Measurements from ENCODE around the gene IGFN1.

The IGFN1 gene

GRCh38 chr1:201213106-201213770 lies 22.6 kb downstream of the IGFN1 start:
- FAIRE-seq (no peak), DNase-seq (ENCODE audit: insufficient read length) (no peak)
- TF ChIP-seq POLR2AphosphoS5 (IDR thresholded peaks at IDR 0.05; ENCODE audit: low read depth, low read length) (no peak), POLR2A (IDR thresholded peaks at IDR 0.05; ENCODE audit: low read depth, low read length) (no peak), TAF1 (IDR thresholded peaks at IDR 0.05; ENCODE audit: borderline replicate concordance, low read depth, low read length) (no peak)

GRCh38 chr1:201213926-201214325 lies 23.3 kb downstream of the IGFN1 start:
- TF ChIP-seq TAF1 (IDR thresholded peaks at IDR 0.05; ENCODE audit: borderline replicate concordance, low read depth, low read length) (no peak), POLR2A (IDR thresholded peaks at IDR 0.05; ENCODE audit: low read depth, low read length) (no peak), POLR2AphosphoS5 (IDR thresholded peaks at IDR 0.05; ENCODE audit: low read depth, low read length) (no peak)
- DNase-seq (ENCODE audit: insufficient read length) = no peak
- no peak for FAIRE-seq

GRCh38 chr1:201214461-201214860 lies 23.8 kb downstream of the IGFN1 start:
- FAIRE-seq (no peak), DNase-seq (ENCODE audit: insufficient read length) (no peak)
- TF ChIP-seq TAF1 (IDR thresholded peaks at IDR 0.05; ENCODE audit: borderline replicate concordance, low read depth, low read length) (no peak), POLR2A (IDR thresholded peaks at IDR 0.05; ENCODE audit: low read depth, low read length) (no peak), POLR2AphosphoS5 (IDR thresholded peaks at IDR 0.05; ENCODE audit: low read depth, low read length) (no peak)

GRCh38 chr1:201214886-201215285 lies 24.3 kb downstream of the IGFN1 start:
- FAIRE-seq = no peak
- no peak for TF ChIP-seq TAF1 (IDR thresholded peaks at IDR 0.05; ENCODE audit: borderline replicate concordance, low read depth, low read length)
- no peak for TF ChIP-seq POLR2AphosphoS5 (IDR thresholded peaks at IDR 0.05; ENCODE audit: low read depth, low read length)
- DNase-seq (ENCODE audit: insufficient read length) = no peak

GRCh38 chr1:201215531-201216357 lies 25.1 kb downstream of the IGFN1 start:
- DNase-seq (ENCODE audit: insufficient read length) (no peak), FAIRE-seq (no peak)
- TF ChIP-seq TAF1 (IDR thresholded peaks at IDR 0.05; ENCODE audit: borderline replicate concordance, low read depth, low read length) (no peak), POLR2AphosphoS5 (IDR thresholded peaks at IDR 0.05; ENCODE audit: low read depth, low read length) (no peak), POLR2A (IDR thresholded peaks at IDR 0.05; ENCODE audit: low read depth, low read length) (no peak)

GRCh38 chr1:201216395-201217085 lies 25.9 kb downstream of the IGFN1 start:
- no peak for TF ChIP-seq TAF1 (IDR thresholded peaks at IDR 0.05; ENCODE audit: borderline replicate concordance, low read depth, low read length)
- no peak for TF ChIP-seq POLR2A (IDR thresholded peaks at IDR 0.05; ENCODE audit: low read depth, low read length)
- no peak for TF ChIP-seq POLR2AphosphoS5 (IDR thresholded peaks at IDR 0.05; ENCODE audit: low read depth, low read length)
- FAIRE-seq = no peak
- peak; percentile 46 for DNase-seq (ENCODE audit: insufficient read length)

- no peak for FAIRE-seq
- no peak for DNase-seq (ENCODE audit: insufficient read length)
- TF ChIP-seq POLR2A (IDR thresholded peaks at IDR 0.05; ENCODE audit: low read depth, low read length) (no peak), TAF1 (IDR thresholded peaks at IDR 0.05; ENCODE audit: borderline replicate concordance, low read depth, low read length) (no peak)
Observed at GRCh38 chr1:201217146-201217545, 26.5 kb downstream of the IGFN1 start.

GRCh38 chr1:201217851-201218250 lies 27.2 kb downstream of the IGFN1 start:
- no peak for FAIRE-seq
- TF ChIP-seq POLR2A (IDR thresholded peaks at IDR 0.05; ENCODE audit: low read depth, low read length) (no peak), TAF1 (IDR thresholded peaks at IDR 0.05; ENCODE audit: borderline replicate concordance, low read depth, low read length) (no peak), POLR2AphosphoS5 (IDR thresholded peaks at IDR 0.05; ENCODE audit: low read depth, low read length) (no peak)
- DNase-seq (ENCODE audit: insufficient read length) = no peak

- no peak for DNase-seq (ENCODE audit: insufficient read length)
- no peak for FAIRE-seq
- TF ChIP-seq TAF1 (IDR thresholded peaks at IDR 0.05; ENCODE audit: borderline replicate concordance, low read depth, low read length) (no peak), POLR2AphosphoS5 (IDR thresholded peaks at IDR 0.05; ENCODE audit: low read depth, low read length) (no peak), POLR2A (IDR thresholded peaks at IDR 0.05; ENCODE audit: low read depth, low read length) (no peak)
Observed at GRCh38 chr1:201218409-201218808, 27.8 kb downstream of the IGFN1 start.

- FAIRE-seq = no peak
Observed at GRCh38 chr1:201219481-201220387, 29.1 kb downstream of the IGFN1 start.

GRCh38 chr1:201220388-201220715 lies 29.7 kb downstream of the IGFN1 start:
- TF ChIP-seq POLR2AphosphoS5 (IDR thresholded peaks at IDR 0.05; ENCODE audit: low read depth, low read length) (no peak), TAF1 (IDR thresholded peaks at IDR 0.05; ENCODE audit: borderline replicate concordance, low read depth, low read length) (no peak), POLR2A (IDR thresholded peaks at IDR 0.05; ENCODE audit: low read depth, low read length) (no peak)
- no peak for FAIRE-seq

More at GRCh38 chr1:201219481-201220387, 29.1 kb downstream of the IGFN1 start:
- no peak for DNase-seq (ENCODE audit: insufficient read length)
- TF ChIP-seq POLR2AphosphoS5 (IDR thresholded peaks at IDR 0.05; ENCODE audit: low read depth, low read length) (no peak), TAF1 (IDR thresholded peaks at IDR 0.05; ENCODE audit: borderline replicate concordance, low read depth, low read length) (no peak), POLR2A (IDR thresholded peaks at IDR 0.05; ENCODE audit: low read depth, low read length) (no peak)

More at GRCh38 chr1:201220388-201220715, 29.7 kb downstream of the IGFN1 start:
- DNase-seq (ENCODE audit: insufficient read length) = no peak
